Natural killer cell (primary cell): Measurements from ENCODE around the gene MOB2. TPM values are rescaled to one million over a fixed set of nuclear protein-coding genes. Genes with fewer than 3 reads are reported as not detected.

ENCODE experiments used
- ATAC-seq, 3 donors: fragments of 150-1000 bp in 2 of 3; fragments of 200-7000 bp in 1 of 3; cut with Tn5 transposase; 1 replicate in 1 of 3; 2 replicates in 2 of 3; pipeline ENCODE4 v1.10.0; 2021; ENCODE audit warnings: mild to moderate bottlenecking in 2 of 3, moderate library complexity in 2 of 3
- DNase-seq, 2 donors: peaks; one replicate each; pipeline versions ENCODE4 v3.0.0 to v3.0.0-alpha.2; 2013 to 2021; ENCODE audit warnings: mixed read lengths in 1 of 2
- H3K27ac ChIP-seq: one replicate; pipeline ENCODE4 v1.5.1; 2013; ENCODE audit warnings: mild to moderate bottlenecking, low read length
- H3K27me3 ChIP-seq: one replicate; pipeline ENCODE4 v1.6.1; 2013; ENCODE audit warnings: low read length; ENCODE audit not compliant: control insufficient read depth, insufficient read depth
- H3K36me3 ChIP-seq: one replicate; pipeline ENCODE4 v1.6.1; 2013; ENCODE audit warnings: low read length; ENCODE audit not compliant: control insufficient read depth, insufficient read depth
- H3K4me1 ChIP-seq: one replicate; pipeline ENCODE4 v1.6.1; 2013; ENCODE audit warnings: low read length; ENCODE audit not compliant: control insufficient read depth, insufficient read depth
- H3K4me3 ChIP-seq: one replicate; pipeline ENCODE4 v1.5.1; 2013; ENCODE audit warnings: low read length
- H3K9me3 ChIP-seq: one replicate; pipeline ENCODE4 v1.6.1; 2013; ENCODE audit warnings: low read length; ENCODE audit not compliant: control insufficient read depth, insufficient read depth
- H3K27ac Mint-ChIP-seq, 2 donors: one replicate each; pipeline ENCODE4 v1.8.0; 2022; ENCODE audit warnings: mild to moderate bottlenecking in 2 of 2, mixed read lengths in 2 of 2, moderate library complexity in 1 of 2
- H3K27me3 Mint-ChIP-seq, 2 donors: one replicate each; pipeline ENCODE4 v1.8.0; 2022; ENCODE audit warnings: low read depth in 2 of 2, mixed read lengths in 2 of 2
- H3K36me3 Mint-ChIP-seq: one replicate; pipeline ENCODE4 v1.8.0; 2022; ENCODE audit warnings: mixed read lengths
- H3K4me1 Mint-ChIP-seq, 2 donors: one replicate each; pipeline ENCODE4 v1.8.0; 2022; ENCODE audit warnings: mixed read lengths in 2 of 2
- H3K4me3 Mint-ChIP-seq: one replicate; pipeline ENCODE4 v1.8.0; 2022; ENCODE audit warnings: mild to moderate bottlenecking, moderate library complexity, mixed read lengths
- H3K9me3 Mint-ChIP-seq, 2 donors: one replicate each; pipeline ENCODE4 v1.8.0; 2022; ENCODE audit warnings: mixed read lengths in 2 of 2
- CTCF ChIP-seq: fragments of 200-600 bp; IDR thresholded peaks from one replicate; pipeline ENCODE4 v1.8.0; 2022; ENCODE audit warnings: antibody characterized with exemption
- whole genome bisulfite sequencing: methylation state at CpG from one replicate; pipeline ENCODE4 v1.1.7; 2013; ENCODE audit warnings: missing lambda C conversion rate; ENCODE audit not compliant: insufficient coverage; 5-methylcytosine and 5-hydroxymethylcytosine counted together
- intact Hi-C: fragments of 100-400 bp; cut with micrococcal nuclease; formaldehyde crosslinking; loops from one replicate; pipeline ENCODE4 v1.14.2; 2022
- total RNA-seq, 4 donors: library from RNA; stranded (reverse); fragments of 120-200 nt in 1 of 4; gene quantifications; one replicate each; pipeline versions ENCODE4 v1.2.3 to v1.2.4, GENCODE V29; 2013 to 2022

The MOB2 gene
- total RNA-seq, 3 donors from 2014 or later (not counting 1 experiment from before 2014, with no cell fraction given) = 61.9 to 79.6 (median 78.5) TPM

GRCh38 chr11:1503708-1504104 is 17.1 kb upstream of the MOB2 start:
- intact Hi-C loops = no loop called here
- Mint-ChIP-seq H3K36me3 (no peaks in the 10 kb centered on the region), H3K27me3 (no peaks in the 10 kb centered on the region), H3K9me3 (no peaks in the 10 kb centered on the region), H3K4me1 (peaks cover 37 to 81% of the 10 kb centered on the region in 2 donors), H3K27ac (peak overlapping the region in 1 of 2 donors; percentile 69), H3K4me3 (no peak overlapping the region)
- H3K4me3 ChIP-seq = no peak overlapping the region
- H3K27ac ChIP-seq = no peak overlapping the region
- peaks cover 20% of the 10 kb centered on the region for H3K4me1 ChIP-seq
- no peaks in the 10 kb centered on the region for H3K36me3 ChIP-seq
- TF ChIP-seq CTCF = no peak
- ATAC-seq (no peak), DNase-seq (no peak)
- no peaks in the 10 kb centered on the region for H3K9me3 ChIP-seq
- no peaks in the 10 kb centered on the region for H3K27me3 ChIP-seq
- WGBS = 94% methylated on average over 14 of the region's 14 CpGs

GRCh38 chr11:1502954-1503707 is 16.6 kb upstream of the MOB2 start:
- Histone ChIP-seq H3K27me3 (no peaks in the 10 kb centered on the region), H3K9me3 (no peaks in the 10 kb centered on the region), H3K4me1 (peaks cover 18% of the 10 kb centered on the region), H3K27ac (no peak overlapping the region), H3K4me3 (no peak overlapping the region), H3K36me3 (no peaks in the 10 kb centered on the region)
- Mint-ChIP-seq H3K27me3 (no peaks in the 10 kb centered on the region), H3K4me1 (peaks cover 43 to 81% of the 10 kb centered on the region in 2 donors), H3K27ac (peak overlapping the region in 1 of 2 donors; percentile 69), H3K9me3 (no peaks in the 10 kb centered on the region), H3K36me3 (no peaks in the 10 kb centered on the region), H3K4me3 (no peak overlapping the region)
- ATAC-seq = no peak
- TF ChIP-seq CTCF = no peak
- WGBS = 90% methylated on average over 20 of the region's 20 CpGs
- intact Hi-C loops = no loop called here
- no peak for DNase-seq

GRCh38 chr11:1502168-1502953 is 15.8 kb upstream of the MOB2 start:
- no peaks in the 10 kb centered on the region for H3K9me3 Mint-ChIP-seq
- H3K4me1 Mint-ChIP-seq = peaks cover 47 to 81% of the 10 kb centered on the region in 2 donors
- H3K27me3 Mint-ChIP-seq = no peaks in the 10 kb centered on the region
- intact Hi-C loops = no loop called here
- peaks cover 14% of the 10 kb centered on the region for H3K4me1 ChIP-seq
- no peak overlapping the region for H3K4me3 Mint-ChIP-seq
- no peaks in the 10 kb centered on the region for H3K27me3 ChIP-seq
- DNase-seq = no peak
- no peak overlapping the region for H3K27ac ChIP-seq
- no peaks in the 10 kb centered on the region for H3K36me3 Mint-ChIP-seq
- no peak for TF ChIP-seq CTCF
- peak overlapping the region in 1 of 2 donors; percentile 69 for H3K27ac Mint-ChIP-seq
- H3K4me3 ChIP-seq = no peak overlapping the region
- ATAC-seq = no peak
- WGBS = 96% methylated on average over 24 of the region's 24 CpGs
- no peaks in the 10 kb centered on the region for H3K36me3 ChIP-seq
- H3K9me3 ChIP-seq = no peaks in the 10 kb centered on the region
